Stimulated activated naive CD4-positive, alpha-beta T cell (primary cell): ENCODE data around the gene RLBP1.

ENCODE experiments used
- DNase-seq, 6 experiments: peaks; one replicate each; lab custom pipeline; 2025; lab: John Stamatoyannopoulos, UW

Gene RLBP1

DNA sequence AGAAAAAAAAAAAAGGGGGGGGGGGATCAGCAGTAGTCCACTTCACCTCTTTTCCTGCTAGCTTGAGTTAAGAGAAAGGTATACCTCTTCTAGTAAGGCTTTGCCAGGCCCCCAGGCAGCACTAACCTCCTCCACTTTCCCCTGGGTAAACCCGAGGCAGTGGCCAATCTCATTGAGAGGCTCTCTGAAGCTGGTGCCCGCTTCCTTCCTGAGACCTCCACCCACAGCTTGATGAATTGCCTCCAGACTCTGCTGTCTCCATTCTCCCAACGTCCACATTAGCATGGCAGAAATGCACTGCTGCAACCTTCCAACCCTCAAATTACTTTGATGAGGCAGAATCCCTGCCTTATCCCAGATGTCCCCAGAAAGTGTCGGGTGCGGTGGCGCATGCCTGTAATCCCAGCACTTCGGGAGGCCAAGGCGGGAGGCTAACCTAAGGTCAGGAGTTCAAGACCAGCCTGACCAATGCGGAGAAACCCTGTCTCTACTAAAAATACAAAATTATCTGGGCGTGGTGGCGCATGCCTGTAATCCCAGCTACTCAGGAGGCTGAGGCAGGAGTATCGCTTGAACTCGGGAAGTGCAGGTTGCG, 15.3 kb downstream of the RLBP1 start:
- no peak for DNase-seq

DNA sequence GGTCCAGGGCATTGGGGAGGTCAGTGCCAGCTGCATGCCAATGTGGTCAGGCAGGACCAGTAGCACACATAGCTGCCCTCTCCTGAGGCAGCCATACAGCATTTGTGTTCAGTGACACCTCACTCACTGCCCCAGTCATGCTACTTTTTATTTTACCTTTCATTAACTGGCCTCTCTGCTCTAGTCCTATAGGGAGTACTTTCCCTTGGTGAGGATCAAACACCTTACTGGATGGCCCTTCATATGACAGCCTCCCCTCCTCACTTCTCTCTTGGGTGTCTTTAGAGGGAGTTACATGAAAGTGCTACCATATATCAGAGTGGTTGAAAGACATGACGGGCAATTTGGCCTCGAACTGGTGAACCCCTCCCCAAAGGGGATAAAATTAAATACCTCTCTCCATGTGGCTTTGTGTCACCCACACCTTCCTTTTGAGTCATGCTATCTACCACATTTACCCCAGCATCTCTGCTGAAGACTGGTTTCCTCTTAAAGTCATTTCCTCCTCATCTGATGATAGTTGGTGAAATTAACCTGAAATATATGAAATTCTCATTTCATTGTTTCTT, 17.6 kb downstream of the RLBP1 start:
- DNase-seq: no peak

GRCh38 chr15:89201465-89202005, 19.8 kb downstream of the RLBP1 start:
- no peak for DNase-seq

DNA sequence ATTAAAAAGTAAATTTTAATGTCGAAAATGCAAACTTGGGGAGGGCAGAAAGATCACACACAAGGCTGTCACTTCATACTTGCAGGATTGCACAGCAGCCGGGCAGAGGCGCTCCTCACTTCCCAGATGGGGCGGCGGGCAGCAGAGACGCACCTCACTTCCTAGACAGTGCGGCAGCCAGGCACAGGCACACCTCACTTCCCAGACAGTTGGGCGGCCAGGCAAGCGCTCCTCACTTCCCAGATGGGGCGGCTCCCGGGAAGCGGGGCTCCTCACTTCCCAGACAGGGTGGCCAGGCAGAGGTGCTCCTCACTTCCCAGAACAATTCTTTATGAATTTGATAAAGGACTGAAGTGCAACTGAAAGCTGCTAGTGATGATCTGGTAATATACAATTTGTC, 21.2 kb downstream of the RLBP1 start:
- DNase-seq: no peak

GRCh38 chr15:89199746-89200145, 21.6 kb downstream of the RLBP1 start:
- no peak for DNase-seq

DNA sequence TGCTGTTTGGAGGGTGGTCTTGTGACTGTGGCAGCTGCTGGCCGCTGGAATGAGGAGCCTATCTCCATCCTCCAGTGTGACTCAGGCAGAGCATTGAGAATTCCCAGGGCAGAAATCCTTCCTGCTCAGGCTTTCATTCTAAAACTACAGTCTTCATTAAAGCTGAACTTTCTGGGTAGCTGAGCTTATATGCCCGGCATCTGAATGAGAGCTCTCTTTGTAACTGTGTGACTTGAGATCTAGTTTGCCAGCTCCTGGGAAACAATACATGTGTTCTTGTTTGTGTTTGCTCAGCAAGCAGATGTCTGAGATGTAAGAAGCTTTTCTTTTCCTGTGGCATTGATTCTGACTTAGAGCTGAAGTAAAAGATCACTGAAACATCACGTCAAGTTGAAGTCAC, 22.4 kb downstream of the RLBP1 start:
- no peak for DNase-seq

DNA sequence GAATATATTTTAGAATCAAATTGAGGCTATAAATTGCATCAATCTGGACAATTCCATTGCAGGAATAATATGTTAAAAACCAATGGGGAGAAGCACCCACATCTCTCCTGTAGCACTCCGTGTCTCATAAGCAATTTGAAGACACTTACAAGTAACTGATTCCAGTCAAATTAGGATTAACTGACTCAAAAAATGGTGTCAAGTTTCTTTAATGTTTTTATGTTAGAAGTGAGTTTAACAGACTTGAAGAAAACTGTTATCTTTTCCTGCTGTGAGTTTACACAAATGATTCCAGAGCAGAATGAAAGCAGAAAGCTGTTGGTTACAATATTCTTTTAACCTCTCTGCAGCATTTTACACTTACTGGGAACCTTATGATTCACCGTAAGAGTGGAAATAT, 23.2 kb downstream of the RLBP1 start:
- DNase-seq: no peak

- no peak for DNase-seq
These were observed 23.8 kb downstream of the RLBP1 start for GRCh38 chr15:89197503-89197971.

DNA sequence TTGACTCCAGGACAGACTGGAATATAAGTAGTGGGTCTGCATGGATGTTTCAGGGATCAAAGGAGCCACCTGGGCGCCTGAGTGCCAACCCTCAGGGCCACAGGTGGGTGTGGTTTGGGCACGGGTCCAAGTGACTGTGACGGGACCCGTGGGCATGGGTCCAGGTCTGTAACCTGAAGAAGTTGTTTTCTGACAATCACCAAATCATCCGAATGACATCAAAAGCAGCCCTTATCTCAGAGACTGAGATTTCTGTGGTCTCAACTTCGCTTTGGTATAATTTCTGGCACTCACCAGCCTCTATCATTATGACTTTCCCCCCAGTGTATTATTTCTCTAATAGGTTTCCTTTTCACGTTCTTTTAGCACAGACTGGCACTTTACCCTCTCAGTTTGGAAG, 24.4 kb downstream of the RLBP1 start:
- DNase-seq: no peak

GRCh38 chr15:89196241-89196640, 25.1 kb downstream of the RLBP1 start:
- no peak for DNase-seq

GRCh38 chr15:89195836-89196235, 25.5 kb downstream of the RLBP1 start:
- no peak for DNase-seq

DNA sequence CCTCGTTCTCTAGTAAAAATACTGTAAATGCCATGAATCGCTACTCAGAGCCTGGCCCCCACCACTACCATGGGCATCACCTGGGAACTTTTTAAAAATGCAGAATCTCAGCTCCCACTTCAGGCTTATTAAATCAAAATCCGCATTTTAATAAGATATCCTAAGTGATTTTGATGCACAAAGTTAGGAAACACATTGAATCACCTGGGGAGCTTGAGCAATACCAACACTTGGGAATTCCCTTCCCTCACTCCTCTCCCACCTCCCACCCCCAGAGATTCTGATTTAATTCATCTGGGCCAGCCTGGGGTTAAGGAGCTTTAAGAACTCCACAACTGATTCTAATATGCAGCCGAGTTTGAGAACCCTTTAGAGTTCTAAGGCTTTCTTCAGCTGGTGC, 26.8 kb downstream of the RLBP1 start:
- DNase-seq: no peak

GRCh38 chr15:89192766-89193165, 28.6 kb downstream of the RLBP1 start:
- DNase-seq: no peak

GRCh38 chr15:89192136-89192535, 29.2 kb downstream of the RLBP1 start:
- no peak for DNase-seq

DNA sequence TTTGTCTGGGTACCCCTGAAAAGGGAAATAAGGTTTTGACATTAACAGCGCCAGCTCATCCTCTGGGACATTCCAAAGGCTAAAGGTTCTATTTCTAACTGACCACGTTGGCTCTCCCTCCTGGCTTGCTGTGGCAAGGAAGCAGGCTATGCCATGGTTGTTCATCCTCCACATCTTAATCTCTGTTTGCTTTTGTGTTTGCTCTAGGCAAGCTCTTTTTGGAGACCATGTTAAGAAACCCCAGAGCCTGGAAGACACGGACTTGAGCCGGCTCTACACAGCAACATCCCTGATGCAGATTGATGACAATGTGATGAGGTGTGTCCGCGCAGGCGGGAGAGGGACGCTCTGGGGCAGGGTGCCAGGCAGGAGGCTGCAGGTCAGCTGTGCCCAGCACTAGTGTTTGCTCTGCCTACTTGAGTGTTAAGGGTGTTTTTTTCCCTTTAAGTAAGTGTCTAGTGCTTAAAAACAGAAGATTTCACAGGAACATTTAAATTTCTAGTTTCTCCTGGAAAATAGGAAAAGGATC, 33.3 kb downstream of the RLBP1 start:
- DNase-seq: no peak

DNA sequence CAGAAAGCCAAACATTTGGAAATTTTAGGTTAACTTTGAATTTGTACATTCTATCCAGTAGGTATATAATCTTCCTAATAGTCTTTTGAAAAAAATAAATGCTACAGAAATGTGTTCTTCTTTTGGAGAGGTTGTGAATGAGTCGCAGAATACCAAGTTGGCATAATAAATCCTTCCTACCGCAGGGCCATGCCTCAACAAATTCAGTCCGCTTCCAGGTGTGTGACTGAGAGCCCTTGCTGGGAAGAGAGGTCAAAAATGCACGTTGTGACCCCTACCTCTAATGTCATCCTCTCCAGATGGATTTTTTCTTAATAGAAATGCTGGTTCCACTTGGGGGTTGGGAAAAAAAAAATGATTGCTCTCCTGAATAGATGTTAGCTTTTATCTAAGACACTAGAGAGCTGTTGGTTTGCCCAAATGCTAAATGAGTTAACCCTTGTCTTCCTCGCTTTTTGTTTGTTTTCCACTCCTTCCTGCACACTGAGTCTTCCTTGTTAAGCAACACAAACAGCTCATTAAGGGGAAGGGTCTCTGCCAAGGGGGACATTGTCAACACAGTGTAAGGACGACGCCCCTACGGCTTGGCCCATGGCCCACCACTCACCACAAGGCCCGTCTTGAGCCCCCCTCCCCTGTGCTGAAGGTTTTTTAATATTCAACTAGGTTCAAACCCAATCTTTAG, 33.9 kb downstream of the RLBP1 start:
- DNase-seq: no peak

GRCh38 chr15:89186803-89187202, 34.6 kb downstream of the RLBP1 start:
- no peak for DNase-seq

GRCh38 chr15:89184886-89185526, 36.4 kb downstream of the RLBP1 start:
- no peak for DNase-seq

DNA sequence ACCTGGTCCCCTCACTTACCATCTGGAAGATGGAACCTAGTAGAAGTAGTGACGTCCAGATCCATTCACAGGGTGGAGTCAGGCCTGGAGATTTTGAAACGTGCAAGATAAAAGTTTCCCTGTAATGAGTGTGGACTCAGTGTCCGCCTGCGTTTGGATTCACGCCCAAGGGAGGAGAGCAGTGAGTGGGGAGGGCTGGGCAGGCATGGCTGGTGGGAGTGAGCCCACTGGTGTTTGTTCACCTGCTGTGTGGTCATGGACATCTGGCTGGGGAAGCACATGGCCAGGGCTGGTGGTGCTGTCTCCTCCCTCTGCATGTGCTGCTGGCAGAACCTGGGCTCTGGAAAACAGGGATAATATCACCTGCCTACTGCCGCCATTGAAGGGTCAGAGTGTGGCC, 37.0 kb downstream of the RLBP1 start:
- no peak for DNase-seq

- no peak for DNase-seq
These were observed 41.2 kb downstream of the RLBP1 start for GRCh38 chr15:89179966-89180875.

- no peak for DNase-seq
These were observed 42.9 kb downstream of the RLBP1 start for GRCh38 chr15:89178307-89178977.
